Measurements from ENCODE around the gene GMDS. TPM values are rescaled to one million over a fixed set of nuclear protein-coding genes. Genes with fewer than 3 reads are reported as not detected.

Gene GMDS
- total RNA-seq, 1 experiment from 2014 or later, result 5.4 TPM

DNA sequence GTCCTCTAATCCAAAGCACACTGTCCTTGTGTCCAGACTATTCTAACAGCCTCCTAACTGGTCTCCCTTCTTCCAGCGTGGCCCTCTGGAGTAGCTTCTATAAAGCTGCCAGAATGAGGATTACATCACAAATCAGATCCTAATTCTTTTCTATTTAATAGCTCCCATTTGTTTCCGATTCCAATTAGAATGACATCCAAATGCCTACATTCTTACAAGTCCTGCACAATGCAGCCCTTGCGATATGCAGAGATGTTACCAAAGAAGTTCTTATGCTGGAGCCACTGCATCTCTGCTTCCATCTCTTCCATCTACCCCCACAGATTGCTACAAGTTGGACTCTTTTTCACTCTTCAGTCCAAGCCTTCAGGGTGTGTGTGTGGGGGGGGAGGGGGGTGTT, 40.0 kb downstream of the GMDS start:
- DNase-seq (ENCODE audit: low spot score), result no peak

DNA sequence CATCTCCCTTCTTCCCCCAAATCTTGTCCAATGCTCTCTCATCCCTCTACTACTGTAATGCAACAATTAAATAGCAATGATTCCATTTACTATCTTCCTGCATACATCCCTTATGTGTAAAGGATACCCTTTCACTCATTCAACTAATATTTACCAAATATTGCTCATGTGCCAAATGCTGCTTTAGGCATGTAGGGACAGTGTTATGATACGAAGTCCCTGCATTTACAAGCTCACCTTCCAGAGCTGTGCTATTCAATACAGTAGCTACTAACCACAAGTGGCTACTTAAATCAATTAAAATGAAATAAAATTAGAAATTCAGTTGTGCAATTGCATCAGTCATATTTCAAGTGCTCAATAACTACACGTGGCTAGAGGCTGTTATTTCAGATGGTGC, 41.1 kb downstream of the GMDS start:
- DNase-seq (ENCODE audit: low spot score), result no peak

GRCh38 chr6:2203264-2203663, 42.1 kb downstream of the GMDS start:
- no peak for DNase-seq (ENCODE audit: low spot score)

DNA sequence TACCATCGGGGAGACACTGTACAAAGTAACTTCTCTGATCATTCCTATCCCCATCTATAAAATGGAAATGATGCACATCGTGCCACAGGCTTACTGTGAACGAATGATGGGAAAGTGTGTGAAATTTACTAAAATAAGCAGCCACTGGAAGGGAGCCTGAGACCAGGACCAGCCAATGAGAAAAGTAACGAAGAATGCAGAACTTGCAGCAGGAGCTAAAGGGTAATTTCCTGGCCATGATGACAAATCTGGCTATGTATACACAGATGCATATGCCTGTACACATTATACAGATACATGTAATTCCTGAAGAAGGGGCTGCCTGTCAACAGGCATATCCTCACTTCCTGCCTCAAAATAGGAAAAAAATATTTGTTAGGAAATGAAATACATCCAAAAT, 47.4 kb downstream of the GMDS start:
- no peak for DNase-seq (ENCODE audit: low spot score)

GRCh38 chr6:2197177-2197671, 48.2 kb downstream of the GMDS start:
- DNase-seq (ENCODE audit: low spot score), result peak; percentile 36

GRCh38 chr6:2196079-2196679, 49.2 kb downstream of the GMDS start:
- peak; percentile 66 for DNase-seq (ENCODE audit: low spot score)

- DNase-seq (ENCODE audit: low spot score), result no peak
Observed at GRCh38 chr6:2194643-2195042, 50.8 kb downstream of the GMDS start.

DNA sequence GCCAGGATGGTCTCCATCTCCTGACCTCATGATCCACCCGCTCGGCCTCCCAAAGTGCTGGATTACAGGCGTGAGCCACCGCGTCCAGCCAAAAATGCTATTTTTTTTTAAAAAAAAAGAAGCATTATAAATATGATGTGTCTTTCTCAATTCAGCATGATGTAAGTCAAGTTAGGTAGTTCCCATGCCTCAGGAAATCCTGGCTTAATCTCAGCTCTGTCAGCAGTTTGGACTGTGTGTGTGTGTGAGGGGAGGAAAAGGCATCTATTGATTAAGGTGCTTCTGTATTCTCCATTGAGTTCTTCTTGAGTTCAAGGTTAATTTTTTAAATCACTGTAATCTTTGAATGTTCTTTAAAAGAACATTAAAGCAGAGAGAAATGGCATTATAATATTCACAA, 51.5 kb downstream of the GMDS start:
- no peak for DNase-seq (ENCODE audit: low spot score)

DNA sequence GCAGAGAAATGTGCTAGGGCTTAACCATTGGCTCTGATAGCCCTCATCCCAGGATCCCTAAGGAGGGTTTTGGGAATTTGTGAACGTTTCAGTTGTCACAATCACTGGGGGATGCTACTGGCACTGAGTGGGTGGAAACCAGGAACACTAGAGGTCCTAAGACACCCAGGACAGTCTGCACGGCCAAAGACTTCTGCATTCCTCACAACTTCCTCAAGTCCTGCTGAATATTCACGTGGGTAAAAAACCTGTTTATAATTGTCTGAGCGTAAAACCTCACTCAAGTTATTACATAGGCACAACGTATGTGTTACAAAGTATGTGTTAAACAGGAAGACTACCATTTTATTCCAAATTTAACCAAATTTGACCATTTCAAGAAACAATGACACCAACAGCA, 52.4 kb downstream of the GMDS start:
- no peak for DNase-seq (ENCODE audit: low spot score)

GRCh38 chr6:2191390-2191740, 54.0 kb downstream of the GMDS start:
- no peak for DNase-seq (ENCODE audit: low spot score)

DNA sequence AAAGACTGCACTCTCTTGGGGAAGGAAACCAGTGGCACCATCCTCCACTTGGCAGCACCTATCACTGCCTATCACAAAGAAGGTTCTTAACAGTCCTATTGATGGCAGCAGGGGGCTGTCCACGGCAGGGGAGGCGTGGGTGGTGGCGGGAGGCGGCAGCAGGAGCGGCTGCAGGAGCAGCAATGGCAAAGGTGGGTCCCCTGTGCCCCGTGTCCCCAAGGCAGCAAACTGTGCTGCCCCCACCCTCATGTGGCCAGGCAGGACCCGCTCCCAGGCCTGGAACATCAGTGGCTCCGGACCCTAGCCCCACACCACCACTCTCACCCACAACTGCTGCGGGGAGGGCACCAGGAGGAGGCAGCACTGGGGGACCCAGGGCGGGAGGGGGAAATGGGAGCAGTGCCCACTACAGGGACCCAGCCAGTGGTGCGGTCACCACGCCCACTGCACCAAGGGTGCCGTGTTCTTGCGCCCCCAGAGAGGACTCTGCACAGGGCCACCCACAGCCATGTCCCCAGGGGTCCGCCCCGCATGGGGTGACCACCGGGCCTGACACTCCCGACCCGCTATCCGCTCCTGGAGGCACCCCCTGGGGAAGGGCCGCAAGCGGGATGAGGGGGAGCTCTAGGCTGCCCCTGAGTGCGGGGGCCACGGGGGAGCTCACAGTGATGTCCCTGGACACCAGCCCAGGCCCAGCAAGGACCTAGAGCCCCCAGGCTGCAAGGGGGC, 54.6 kb downstream of the GMDS start:
- DNase-seq (ENCODE audit: low spot score), result no peak

- no peak for DNase-seq (ENCODE audit: low spot score)
Observed at GRCh38 chr6:2188856-2189384, 56.5 kb downstream of the GMDS start.

DNA sequence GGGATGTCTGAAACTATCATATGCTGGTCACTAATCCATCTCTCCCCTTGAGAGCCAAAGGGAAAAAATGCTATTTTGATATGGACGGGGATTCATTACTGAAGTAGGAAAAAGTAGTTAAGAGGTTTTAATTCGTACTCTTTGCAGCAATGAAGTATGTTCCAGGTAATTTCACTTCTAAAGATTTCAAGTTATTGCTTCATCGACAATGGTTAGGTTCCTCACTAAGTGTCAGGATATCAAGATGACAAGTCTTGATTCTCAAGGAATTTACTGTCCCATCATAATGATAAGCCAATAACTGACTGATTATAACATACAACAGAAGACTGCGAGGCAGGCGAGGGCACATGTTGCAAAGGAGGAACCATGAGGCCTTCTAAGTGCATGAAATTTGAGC, 57.0 kb downstream of the GMDS start:
- DNase-seq (ENCODE audit: low spot score), result no peak

DNA sequence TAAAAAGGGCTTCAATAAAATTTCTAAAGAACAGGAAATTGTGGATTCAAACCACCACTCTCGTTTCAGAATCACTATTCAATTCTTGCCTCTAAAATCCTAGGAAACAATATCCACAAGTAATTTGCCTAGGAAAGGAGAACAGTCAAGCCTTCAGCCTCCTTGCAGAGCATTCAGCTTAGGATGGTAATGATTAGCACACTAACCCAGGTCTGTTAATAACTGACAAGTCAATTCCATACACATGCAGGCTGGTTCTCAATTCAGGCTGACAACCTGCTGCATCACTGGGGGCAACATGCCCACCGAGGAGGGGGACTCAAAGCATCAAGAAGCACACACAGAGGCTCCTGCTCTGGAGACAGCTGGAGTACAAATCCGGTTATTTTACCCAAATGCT, 57.6 kb downstream of the GMDS start:
- no peak for DNase-seq (ENCODE audit: low spot score)

- DNase-seq (ENCODE audit: low spot score), result no peak
Observed at GRCh38 chr6:2186516-2186915, 58.9 kb downstream of the GMDS start.

DNA sequence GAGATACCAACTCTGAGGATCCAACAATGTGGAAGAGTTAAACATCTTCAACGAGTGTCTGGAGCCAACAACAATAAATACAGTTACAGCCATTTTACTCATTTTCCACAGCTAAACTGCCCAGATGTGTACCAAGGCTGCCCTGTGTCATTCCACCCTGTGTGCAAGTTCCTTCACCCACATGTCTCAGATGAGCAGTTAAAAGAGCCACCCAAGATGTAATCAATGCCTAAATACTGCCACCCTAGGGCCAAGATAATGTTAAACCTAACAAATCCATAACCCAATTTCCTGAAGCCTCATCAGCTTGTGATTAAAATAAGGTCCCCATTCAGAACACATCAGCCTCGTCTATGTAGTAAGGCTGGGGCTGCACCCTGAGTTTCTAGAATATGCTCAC, 59.9 kb downstream of the GMDS start:
- DNase-seq (ENCODE audit: low spot score), result no peak

DNA sequence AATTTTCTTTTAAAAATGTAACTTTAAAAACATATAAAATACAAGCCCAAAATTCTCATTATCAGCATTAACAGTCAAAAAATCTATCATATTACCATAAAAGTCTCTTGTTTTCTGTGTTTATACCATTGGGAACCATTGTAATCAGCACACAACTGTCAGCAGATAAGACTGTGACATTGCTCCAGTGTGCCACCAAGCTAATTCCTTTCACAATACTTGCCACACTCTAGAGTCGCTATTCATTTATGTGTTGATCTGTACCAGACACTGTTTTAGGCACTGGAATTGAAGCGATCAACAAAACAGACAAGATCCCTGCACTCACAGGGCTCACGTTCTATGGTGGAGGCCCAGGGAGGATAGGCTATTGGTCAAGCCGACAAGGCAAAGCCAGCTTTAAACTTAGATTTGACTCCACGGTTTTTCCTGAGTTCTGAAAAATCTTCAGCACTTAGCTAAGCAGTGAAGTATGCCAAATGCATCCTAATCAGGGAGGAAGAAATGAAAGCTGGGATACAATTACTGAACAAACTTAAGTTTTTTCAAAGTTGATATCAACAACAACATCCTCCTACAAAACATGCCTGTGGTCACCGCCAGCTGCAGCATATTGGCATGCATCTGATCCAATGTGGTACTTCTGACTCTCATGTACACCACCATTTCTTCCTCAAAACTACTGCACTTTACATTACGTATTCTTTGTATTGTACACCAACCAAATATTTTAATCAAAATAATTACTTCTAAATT, 60.5 kb downstream of the GMDS start:
- no peak for DNase-seq (ENCODE audit: low spot score)

DNA sequence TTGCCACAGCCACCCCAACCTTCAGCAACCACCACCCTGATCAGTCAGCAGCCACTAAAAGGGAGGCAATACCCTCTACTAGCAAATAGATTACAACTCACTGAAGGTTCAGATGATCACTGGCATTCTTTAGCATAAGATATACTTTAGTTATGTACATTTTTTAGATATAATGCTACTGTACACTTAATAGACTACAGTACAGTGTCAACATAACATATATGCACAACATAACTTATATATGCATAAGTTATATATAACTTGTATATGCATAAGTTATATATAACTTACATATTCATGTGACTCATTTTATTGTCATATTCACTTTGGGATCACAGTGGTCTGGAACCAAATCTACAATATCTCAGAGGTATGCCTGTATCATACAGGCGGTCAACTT, 61.7 kb downstream of the GMDS start:
- DNase-seq (ENCODE audit: low spot score), result no peak

DNA sequence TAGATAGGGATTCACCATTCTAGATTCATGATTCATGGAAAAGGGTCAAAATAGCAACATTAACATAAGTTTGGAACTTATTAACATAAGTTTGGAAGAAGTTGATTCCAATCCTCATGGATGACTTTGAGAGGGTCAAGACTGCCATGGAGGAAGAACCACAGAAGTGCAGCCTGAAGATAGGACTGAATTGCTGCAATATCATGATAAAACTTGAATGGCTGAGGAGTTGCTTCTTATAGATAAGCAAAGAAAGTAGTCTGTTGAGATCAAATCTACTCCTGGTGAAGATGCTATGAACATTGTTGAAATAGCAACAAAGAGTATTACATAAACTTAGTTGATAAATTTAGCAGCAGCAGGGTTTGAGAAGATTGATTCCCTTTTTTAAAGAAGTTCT, 62.2 kb downstream of the GMDS start:
- no peak for DNase-seq (ENCODE audit: low spot score)

DNA sequence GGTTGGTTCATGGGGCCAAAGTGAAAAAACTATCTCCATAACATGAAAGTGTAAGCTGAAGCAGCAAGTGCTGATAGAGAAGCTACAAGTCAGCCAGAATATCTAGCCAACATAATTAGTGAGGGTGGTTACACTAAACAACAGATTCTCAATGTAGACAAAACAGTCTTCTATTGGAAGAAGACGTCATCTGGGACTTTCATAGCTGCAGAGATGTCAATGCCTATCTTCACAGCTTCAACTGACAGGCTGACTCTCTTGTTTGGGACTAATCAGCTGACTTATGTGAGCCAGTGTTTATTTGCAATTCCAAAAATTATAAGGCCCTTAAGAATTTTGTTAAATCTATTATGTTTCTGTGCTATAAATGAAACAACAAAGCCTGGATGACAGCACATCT, 63.2 kb downstream of the GMDS start:
- no peak for DNase-seq (ENCODE audit: low spot score)

- no peak for DNase-seq (ENCODE audit: low spot score)
Observed at GRCh38 chr6:2181567-2181966, 63.8 kb downstream of the GMDS start.

DNA sequence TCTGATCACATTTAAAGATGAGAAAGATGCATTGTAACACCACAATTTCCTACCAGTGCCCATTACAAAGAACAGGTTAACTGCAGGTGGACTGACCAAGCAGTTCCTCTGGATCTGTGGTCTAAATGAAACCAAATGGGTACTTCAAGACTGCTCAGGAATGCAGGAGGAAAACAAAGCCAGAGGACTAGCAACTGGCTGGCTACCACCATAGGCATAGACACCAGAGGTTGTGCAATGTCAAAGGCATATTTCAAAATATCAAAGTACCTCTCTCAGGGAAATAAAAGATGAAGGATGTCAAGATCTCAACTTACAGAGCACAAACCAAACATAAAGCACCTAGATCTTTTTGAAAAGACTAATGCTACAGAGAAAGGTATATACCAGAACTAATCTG, 65.5 kb downstream of the GMDS start:
- no peak for DNase-seq (ENCODE audit: low spot score)

- DNase-seq (ENCODE audit: low spot score), result no peak
Observed at GRCh38 chr6:2179241-2179640, 66.2 kb downstream of the GMDS start.
